Measurements from ENCODE around the gene MBTPS1. TPM values are rescaled to one million over a fixed set of nuclear protein-coding genes. Genes with fewer than 3 reads are reported as not detected.
A peak's percentile ranks its signal among the peaks of the same experiment; 100 is the strongest.

MBTPS1 gene
- total RNA-seq, 1 experiment from 2014 or later, result 86.0 TPM

DNA sequence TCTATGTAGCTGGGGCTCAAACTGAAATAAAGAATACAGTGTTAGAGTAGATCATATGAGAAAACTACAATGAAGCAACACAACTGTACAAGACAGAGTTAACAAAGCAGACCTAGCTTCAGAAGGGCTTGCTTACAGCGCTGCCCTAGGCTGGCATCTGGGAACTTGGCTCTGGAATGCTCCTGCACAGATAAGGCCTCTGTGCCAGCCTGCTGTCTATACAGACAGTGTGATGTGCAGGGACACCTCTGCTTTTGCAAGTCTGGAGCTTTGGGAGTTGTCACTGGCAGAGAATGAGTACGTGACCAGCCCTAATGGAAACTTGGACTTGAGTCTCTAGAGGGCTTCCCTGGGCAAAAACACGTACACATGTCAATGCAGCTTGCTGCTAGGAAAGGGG lies 42.0 kb downstream of the MBTPS1 start:
- no peak for DNase-seq (ENCODE audit: low spot score)

DNA sequence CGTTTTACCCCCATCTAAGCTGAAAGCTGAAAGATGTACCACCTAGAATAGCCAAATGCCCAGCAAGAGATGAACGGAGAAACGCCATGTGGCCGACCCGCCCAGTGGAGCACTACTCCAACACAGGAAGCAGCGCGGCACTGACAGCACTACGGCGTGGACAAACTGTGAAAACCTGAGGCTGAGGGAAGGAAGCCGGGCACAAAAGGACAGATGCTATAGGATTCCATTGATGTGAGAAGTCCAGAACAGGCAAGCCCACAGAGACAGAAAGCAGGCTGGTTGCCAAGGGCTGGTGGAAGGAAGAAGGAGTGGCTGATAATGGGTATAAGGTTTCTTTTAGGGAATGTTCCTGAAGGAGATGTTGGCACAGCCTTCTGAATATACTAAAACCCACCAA lies 44.7 kb downstream of the MBTPS1 start:
- DNase-seq (ENCODE audit: low spot score), result no peak

DNA sequence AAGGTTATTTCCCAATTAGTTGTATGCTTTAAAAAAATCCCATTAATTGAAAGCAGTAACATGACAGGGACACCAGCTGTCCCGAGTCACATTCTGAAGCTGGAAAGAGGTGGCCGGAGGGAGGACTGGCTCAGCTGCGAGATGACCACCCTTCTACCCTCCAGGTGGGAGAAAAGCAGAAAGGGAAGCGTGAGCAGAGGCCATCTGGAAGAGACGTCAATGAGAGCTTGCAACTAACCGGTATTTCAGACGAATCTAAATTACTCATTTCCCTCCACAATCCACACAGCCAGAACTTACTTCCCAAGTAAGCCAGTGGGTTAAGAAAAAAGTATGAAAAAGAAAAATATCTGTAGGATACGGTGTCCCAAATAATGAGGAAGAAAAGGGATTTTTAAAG lies 45.6 kb downstream of the MBTPS1 start:
- DNase-seq (ENCODE audit: low spot score), result no peak

DNA sequence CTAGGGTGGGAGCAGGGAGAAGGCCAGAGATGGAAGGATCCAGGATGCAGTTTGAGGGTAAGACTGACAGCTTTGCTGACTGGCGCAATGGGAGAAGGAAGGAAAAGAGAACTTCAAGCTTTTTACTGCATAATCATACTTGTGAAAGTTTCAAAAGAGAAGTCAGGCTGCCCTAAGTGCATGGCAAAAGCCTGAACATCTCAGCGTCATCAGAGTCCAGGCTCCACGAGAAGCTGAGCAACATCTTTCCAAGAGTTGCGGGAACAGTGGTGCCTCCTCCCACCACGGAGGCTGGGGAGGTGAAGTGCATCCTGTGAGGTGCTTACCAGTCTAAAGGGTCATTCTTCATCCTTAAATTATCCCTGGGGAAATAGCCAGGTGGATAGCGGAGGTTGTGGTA lies 47.2 kb downstream of the MBTPS1 start:
- no peak for DNase-seq (ENCODE audit: low spot score)

DNA sequence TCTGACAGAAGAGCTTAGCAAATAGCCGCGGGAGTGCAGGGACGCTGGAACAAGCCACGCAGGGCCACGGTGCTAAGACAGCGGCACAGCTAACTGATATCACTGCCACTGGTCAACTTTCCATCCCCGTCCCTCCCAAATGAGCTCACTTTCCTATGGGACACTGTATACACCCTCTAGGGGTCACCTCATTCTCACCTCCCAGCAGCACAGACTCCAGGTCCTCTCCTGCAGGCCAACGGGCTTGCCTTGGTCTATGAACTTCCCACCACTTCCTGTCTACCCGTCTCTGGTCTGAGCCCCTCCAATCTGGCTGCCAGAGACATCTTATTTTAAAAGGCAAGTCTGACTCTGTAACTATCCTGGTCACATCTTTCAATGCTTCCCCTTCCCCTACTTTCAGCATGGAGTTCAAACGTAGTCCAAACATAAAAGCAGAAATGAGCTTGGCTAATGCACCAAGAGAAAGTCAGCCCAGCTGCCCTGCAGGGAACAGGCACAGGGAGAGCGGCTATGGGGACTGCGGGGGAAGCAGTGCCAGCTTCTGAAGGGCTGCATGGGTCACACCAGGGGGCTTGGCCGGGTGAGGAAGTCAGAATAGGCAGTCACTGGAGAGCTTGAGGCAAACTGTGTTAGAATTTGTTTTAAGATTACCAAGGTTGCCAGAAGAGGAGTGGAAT lies 47.8 kb downstream of the MBTPS1 start:
- no peak for DNase-seq (ENCODE audit: low spot score)

DNA sequence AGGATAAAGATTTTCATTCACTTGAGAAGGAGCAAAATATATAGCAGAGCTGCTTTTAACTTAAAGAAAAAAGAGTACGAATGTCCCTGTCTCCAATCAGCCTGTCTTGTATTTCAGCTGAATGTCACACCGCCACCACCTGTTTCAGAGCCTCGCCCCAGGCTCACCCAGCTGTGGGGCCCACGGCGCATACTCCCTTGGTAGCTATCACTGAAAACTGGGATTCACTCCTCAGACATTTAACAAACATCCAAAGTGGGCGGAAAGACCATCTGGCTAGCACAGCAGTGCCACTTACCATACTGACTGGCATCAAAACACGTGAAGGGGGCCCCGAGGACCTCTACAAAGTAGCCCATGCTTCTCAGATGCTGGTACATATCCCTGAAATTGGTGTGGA lies 48.7 kb downstream of the MBTPS1 start:
- no peak for DNase-seq (ENCODE audit: low spot score)

DNA sequence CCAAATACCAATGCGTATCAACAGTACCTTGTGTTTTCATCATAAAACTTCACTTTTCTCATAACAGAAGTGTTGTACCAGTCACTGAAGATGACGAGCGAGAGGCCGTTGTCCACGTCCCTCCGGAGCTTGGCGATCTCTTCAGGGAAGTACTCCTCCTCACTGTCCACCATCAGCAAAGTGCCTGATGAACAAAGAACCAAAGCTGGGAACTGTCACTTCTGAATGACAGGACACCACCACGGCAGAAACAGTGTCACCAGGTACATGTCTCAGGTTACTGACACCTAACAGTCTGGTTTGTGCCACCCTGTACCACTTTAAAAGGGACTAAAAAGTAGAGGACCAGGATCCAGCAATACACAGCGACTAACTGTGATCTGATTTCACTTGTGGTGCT lies 49.1 kb downstream of the MBTPS1 start:
- DNase-seq (ENCODE audit: low spot score), result no peak

DNA sequence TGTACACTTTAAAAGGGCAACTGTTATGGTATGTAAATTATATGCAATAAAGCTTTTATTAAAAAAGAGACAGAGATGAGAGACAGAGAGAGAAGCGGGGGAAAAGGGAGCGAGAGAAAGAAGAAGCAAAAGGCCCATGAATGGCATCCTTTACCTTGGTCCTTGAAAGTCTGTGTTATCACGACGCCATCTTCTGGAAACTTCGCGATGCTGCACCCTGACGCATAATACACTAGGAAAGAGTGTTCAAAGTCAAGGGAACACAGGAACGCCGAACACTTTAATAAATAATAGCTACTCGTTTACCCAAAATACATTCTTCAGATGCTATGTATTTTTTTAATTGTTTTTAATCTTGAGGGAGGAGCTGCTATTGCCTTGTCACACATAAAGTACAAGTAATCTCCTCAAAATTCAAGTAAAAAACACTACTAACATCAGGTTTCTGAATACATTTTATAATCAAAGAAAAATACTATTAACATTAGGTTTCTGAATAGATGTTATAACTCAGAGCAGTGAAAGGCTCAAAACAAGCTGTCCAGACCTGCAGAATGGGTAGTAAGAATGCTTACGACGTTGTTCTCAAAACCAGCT lies 51.1 kb downstream of the MBTPS1 start:
- peak; percentile 60 for DNase-seq (ENCODE audit: low spot score)

DNA sequence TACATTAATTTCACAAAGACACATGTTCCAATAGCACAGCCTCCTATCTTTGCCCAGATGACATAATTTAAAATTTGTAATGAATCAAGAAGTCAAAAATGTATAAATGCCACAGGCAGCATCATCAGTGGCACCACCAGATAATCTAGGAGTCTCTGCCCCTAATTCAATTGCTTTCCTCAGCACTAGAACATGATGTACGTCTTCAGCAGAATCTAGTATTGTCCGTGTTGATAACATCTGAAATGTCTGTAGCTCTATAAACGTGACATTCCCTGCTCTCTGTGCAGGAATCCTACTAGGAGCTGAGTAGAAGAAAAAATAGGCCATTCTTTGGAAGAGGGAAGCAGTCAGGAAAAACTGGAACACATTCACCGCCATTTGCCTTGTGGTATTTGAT lies 52.8 kb downstream of the MBTPS1 start:
- DNase-seq (ENCODE audit: low spot score), result no peak

DNA sequence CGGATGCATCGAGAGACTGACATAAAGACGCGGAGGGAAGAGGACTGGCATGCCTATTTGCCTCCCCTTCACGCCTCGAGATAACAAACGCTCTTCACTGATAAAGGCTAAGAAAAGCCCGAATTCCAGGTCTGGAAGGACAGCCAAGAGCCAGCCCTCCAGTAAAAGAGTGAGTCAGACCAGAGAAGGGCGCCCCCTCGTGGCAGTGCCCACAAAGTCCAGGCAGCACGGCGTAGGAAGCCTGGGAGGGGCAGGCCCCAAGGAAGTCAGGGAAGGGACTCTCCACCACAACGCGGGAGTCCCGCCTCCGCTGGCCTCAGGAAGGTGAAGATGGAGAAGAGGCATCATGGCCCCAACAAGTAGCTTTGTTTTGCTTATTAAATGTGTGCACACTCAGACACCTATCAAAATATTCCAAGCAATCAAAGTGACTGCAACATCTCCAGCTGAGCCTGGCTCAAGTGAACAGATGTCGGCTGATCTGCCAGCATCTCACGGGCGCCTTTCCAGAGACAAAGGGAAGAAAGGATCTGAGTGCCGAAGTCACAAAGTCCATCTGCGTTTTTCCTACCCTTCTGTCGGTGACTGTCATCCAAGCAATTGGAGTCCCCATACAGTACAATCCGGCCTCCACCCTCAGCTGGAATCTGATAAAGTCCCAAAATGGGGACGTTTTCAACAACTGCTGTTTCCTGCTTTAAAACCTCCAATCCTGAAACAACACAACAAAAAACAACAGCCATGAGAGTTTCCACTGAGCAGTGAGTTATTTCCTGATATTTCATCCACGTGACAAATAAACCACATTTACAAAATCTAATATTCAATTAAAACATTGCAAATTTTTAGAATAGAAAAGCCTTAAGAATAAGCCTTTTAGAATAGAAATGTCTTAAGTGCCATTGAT lies 53.8 kb downstream of the MBTPS1 start:
- peak; percentile 89 for DNase-seq (ENCODE audit: low spot score)

DNA sequence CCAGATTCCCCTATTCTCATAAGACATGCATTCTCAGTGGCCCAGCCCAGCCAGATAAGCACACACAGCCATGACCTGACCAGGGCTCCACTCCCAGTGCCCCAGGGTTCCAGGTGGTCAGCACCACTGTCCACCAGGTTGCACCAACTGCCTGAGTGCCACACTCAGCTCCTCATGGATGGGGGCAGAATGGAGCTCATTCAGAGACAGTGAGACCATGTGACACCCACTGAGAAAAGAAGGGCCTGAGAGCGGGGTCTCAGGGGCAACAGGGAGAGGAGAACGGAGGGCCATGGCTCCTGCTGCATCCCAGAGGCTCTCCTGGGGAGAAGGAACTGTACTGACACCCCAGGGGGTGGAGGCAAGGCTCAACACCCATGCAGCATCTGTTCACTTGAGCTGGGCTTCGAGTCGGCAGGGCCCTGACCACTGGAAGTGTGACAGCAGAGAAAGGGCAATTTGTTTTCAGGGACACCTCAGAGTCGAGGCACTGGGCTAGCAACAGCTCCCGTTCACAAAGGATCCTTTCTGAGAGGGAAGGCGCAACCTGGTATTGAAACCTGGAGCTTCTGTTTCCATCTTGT lies 55.4 kb downstream of the MBTPS1 start:
- no peak for DNase-seq (ENCODE audit: low spot score)

DNA sequence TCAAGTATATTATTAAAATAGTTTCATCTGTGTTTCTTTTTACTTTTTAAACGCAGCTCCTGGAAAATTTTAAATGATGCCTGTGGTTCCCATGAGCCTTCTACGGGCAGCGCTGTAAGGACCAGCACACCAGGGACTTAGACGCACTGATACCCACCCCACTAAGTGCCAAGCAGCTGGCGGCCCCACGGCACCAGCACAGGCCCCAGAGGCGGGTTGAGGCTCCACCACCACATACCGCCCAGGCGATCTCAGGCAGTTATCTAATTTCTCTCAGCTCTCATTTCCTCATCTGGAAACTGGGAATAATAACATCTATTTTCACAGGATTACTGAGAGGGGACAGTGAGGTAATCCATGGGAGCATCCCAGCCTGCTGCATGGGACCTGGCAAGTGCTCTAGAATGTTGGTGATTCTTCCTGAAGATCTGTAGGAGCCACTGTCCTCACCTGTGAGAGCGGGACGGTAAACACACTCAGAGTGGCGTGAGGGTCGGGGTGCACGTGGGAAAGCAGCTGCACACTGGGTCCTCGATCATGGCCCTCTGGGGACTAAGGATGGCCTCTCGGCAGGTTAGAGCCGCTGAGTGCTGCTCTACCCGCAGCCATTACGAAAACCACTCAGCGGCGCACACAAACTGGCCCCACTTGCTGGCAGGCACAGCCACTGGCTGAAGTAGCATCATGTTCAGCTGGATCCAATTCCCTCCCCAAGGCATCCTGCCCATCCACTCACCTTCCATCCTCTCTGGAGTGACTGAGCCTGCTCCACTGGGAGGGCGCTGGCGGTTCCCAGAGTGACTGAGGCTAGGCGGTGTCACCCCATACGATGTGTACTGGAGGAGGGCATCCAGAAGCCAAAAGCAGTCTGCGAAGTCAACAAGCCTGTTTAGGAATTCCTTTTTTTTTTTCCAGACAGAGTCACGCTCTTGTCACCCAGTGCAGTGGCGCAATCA lies 56.5 kb downstream of the MBTPS1 start:
- DNase-seq (ENCODE audit: low spot score), result no peak

DNA sequence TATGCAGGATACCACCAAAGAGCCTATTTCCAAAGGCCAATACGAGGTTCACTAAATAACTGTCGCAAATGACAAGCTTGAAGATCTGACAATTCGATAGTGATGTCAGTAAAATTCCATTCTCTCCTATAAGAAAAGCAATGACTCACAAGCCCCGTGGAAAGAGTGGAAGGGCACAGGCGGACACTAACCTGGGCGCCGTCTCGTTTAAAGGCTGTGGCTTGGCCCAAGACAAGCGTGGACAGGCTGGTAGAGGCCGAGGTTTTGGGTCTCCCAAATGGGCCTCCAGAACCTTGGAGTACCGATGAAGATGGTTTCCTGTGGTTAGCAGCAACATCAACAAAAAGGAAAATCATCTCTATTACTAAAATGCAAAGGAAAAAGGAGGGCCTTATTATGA lies 57.6 kb downstream of the MBTPS1 start:
- DNase-seq (ENCODE audit: low spot score), result no peak

DNA sequence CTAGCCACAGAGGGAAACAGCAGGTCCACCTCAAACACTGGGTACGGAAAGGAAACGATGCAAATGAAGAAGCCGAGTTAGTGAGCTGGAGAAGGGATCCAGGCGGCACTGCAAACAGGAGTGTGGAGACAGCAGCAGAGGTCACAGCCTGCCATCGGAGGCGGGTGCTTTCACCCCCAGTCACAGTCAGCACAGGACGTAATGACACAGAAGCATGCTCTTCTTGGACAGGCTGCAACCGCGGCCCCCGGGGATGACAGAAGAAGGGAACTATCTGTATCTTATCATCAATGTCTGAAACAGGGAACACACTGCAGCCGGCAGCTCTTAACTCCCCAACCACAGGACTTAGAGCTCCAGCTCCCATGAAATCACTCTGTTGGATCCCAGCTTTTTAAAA lies 58.1 kb downstream of the MBTPS1 start:
- no peak for DNase-seq (ENCODE audit: low spot score)

DNA sequence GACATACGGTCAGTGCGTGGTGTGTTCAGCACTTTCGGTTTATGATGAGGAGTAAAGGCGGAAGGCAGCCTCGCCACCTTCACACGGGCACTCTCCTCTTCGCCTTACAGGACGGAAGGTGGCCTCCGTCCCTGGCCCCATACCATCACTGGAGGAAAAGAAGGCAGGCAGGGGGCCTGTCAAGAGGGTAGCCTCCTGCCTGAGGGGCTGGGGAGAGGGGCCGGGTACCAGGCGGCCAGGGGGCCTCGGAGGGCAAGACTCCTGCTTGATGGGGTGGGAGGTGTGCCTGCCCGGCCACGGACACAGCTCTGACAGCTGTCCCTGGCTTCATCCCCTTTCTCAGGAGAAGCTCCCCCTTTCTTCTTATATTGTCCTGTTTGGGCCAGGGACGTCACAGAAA lies 58.5 kb downstream of the MBTPS1 start:
- DNase-seq (ENCODE audit: low spot score), result no peak

DNA sequence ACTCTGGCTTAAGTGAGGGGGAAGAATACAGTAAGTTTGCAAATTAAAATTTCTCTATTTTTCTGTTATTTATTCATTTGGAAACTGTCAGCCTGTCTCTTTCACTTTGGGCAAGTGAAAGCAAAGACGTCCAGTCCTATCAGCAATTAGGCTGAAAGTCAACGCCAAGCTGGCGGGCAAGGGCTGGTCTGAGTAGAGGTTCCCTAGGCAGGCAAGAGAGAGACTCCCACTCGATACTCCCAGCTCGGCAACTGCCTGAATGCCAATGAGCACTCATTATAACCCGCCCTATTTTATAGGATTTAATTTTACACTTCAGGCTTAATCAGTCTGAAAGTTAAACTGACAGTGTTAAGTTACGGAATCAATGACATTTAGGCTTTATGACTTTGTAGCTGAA lies 59.8 kb downstream of the MBTPS1 start:
- no peak for DNase-seq (ENCODE audit: low spot score)

DNA sequence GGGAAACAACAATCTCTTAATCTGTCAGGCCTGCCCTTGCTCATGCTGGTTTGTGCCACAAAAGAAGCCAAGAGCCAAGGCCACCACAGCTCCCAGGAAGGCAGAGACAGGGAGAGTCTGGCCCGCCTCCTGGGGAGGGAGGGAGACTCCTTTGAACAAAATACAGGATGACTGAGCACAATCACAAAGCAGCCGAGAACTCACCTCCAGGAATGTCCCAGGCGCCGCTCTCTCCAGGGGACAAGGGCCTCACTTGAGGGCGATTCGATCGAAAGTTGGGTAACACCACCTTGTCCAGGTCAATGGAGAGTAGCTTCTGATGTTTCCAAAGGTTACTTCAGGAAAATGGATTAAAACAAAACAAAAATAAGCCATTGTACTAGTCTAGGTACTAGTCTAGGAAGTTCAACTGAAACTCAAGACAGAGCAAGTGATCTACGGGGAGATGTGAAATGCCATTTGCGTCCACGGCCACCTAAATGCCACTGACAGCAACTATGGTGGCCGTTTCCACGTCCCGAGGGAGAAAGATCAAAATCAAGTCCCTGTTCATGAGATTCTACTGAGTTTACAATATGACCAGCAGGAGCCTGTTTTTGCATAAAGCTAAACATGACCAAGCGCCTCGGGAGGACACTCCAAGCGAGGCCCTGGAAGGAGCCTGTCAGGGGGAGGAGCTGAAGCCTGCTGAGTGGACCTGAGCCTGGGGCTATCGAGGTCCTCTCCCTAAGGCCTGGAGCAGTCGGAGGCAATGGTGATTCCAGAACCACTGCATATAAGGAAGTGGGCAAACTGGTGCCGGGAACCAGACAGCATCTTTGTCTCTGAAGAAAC lies 60.7 kb downstream of the MBTPS1 start:
- peak; percentile 27 for DNase-seq (ENCODE audit: low spot score)

DNA sequence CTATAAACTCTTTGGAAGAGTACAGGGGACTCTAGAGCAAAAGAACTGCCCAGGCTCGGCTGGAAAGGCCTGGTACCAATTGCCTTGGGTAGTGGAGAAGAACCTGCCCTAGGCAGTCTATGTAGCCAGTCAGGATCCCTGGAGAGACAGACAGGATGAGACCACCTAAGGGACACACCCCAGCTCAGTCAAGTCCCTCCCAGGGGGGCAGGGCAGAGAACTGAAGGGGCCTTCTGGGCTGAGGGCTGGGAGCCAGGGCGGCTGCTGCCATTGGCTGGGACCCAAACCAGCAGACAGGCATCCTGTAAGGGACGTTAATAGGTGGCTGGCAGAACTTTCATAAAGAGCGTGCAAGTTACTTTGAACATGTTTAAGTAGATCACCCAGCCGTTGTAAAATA lies 61.4 kb downstream of the MBTPS1 start:
- DNase-seq (ENCODE audit: low spot score), result no peak

DNA sequence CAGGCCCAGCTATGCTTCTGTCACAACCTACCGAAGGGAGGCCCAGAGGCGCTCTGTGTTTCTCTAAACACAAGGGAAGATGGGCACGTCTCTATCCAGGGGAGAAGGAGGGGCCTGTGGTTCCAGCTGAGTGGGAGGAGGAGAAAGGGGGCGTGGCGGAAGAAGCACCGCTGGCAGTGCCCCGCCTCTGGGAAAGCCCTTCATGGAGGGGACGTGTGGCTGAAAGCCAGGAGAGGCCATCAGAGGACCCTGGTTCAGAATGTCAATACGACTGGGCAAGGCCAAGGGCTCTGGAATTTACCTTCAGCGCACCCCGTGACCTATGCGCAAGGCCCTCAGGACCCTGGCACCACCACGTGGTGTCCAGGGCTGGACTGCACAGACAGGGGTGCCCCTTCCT lies 61.8 kb downstream of the MBTPS1 start:
- DNase-seq (ENCODE audit: low spot score), result no peak

DNA sequence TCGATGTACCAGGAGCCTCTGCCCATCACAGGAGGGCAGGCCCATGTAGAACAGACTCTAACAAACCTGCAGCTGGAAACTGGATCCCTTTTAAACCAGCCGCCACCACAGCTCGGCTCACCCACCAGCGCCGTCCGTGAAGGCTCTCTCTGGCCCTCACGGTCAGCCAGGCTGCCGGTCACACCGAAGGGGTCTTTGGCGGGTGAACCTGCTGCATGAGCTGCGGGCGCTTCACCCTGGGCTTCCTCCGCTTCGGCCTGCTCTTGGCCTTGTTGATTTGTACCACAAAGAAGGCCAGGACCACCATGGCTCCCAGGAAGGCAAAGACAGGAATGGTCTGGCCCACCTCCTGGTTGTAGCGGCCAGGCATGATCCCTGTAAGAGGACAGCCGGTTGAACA lies 62.5 kb downstream of the MBTPS1 start:
- DNase-seq (ENCODE audit: low spot score), result no peak

DNA sequence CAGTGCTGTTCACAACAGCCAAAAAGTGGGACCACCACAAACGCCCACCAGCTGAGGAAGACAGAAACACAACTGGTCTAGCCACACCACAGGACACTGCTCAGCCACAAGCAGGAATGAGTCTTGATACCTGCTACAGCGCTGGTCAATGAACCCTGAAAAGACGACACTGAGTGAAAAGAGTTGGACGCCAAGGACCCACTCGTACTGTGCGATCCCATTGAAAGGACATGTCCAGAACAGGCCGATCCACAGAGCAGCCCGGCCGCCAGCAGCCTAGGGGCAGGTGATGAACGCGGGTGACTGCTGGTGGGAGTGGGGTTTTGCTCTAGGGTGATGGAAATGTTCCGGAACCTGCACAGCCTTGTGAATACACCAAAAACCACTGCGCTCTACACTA lies 63.5 kb downstream of the MBTPS1 start:
- no peak for DNase-seq (ENCODE audit: low spot score)

Data from A172 (cell line).